GM18951 (cell line): ENCODE data around the gene RABGAP1L.
"Not testable (repeated sequence)": the region's sequence is repeated elsewhere in the genome, so short reads cannot be mapped to it uniquely, and the experiment has no call there.

Source experiments
- POLR2A ChIP-seq: IDR thresholded peaks from 4 replicates; pipeline ENCODE4 v1.6.1; 2011; ENCODE audit warnings: mild to moderate bottlenecking; ENCODE audit not compliant: insufficient read length, insufficient read depth; ENCODE audit errors: extremely low read depth
- in situ Hi-C: fragments of 300-500 bp; cut with MboI; formaldehyde crosslinking; loops from one replicate; pipeline ENCODE4 v1.12.0; 2022; ENCODE audit warnings: low sequenced_read_pairs, mixed read lengths, inconsistent platforms; ENCODE audit not compliant: unreplicated experiment

RABGAP1L gene

DNA sequence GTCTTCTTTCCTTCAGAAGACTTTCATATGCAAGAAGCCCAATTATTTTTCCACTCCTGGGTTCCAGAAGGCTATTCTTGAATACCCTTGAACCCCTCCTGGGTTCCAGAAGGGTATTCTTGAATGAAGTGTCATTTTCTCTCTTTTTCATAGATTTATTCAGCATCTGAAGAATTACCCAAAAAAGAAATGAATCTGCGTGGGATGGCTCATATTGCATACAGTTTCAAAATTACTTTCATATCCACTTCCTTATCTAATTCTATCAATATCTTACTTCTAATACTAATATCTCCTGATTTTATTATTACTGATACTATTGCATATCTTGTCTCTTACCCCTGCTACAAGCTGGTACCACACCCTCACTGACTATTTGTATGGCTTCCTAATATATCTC, 22.6 kb upstream of the RABGAP1L start:
- no peak for TF ChIP-seq POLR2A
- in situ Hi-C loops: no loop called here

DNA sequence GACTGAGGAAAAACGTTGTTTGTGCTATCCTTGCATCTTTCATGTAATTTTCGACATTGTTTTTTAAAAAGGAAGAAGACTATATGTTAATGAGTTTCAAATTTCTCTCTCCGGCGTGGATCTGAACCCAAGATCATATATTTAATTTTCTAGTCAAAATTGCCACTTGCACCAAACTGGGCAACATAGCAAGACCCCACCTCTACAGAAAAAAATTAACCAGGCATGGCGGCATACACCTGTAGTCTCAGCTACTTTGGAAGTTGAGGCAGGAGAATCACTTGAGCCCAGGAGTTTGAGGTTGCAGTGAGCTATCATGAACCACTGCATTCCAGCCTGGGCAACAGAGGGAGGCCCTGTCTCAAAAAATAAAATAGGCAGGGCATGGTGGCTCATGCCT, 16.5 kb upstream of the RABGAP1L start:
- TF ChIP-seq POLR2A: no peak
- in situ Hi-C loops: no loop called here

DNA sequence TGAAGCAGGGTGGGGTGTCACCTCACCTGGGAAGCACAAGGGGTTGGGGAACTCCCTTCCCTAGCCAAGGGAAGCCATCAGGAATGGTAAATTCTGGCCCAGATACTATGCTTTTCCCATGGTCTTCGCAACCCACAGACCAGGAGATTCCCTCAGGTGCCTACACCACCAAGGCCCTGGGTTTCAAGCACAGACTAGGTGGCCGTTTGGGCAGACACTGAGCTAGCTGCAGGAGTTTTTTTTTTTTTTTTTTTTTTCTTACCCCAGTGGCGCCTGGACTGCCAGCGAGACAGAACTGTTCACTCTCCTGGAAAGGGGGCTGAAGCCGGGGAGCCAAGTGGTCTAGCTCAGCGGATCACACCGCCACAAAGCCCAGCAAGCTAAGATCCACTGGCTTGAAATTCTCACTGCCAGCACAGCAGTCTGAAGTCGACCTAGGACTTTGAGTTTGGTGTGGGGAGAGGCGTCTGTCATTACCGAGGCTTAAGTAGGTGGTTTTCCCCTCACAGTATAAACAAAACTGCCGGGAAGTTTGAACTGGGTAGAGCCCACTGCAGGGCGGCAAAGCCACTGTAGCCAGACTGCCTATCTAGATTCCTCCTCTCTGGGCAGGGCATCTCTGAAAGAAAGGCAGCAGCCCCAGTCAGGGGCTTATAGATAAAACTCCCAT, 15.5 kb upstream of the RABGAP1L start:
- in situ Hi-C loops: not testable (repeated sequence)

DNA sequence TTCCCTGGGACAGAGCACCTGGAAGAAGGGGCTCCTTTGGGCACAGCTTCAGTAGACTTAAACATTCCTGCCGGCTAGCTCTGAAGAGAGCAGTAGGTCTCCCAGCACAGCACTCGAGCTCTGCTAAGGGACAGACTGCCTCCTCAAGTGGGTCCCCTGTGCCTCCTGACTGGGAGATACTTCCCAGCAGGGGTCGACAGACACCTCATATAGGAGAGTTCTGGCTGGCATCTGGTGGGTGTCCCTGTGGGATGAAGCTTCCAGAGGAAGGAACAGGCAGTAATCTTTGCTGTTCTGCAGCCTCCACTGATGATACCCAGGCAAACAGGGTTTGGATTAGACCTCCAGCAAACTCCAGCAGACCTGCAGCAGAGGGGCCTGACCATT, 14.9 kb upstream of the RABGAP1L start:
- in situ Hi-C loops: not testable (repeated sequence)

DNA sequence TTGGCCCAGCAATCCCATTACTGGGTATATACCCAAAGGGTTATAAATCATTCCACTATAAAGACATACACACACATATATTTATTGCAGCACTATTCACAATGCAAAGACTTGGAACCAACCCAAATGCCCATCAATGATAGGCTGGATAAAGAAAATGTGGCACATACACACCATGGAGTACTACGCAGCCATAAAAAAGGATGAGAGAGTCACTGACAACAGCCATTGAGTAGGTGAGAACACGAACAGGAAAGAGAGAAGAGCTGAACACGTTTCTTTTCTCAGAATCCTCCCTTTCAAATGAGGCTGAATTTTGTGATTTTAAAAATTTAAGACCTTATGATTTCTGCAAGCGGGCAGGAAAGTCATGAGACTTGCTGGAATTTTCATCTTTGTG, 10.1 kb upstream of the RABGAP1L start:
- no peak for TF ChIP-seq POLR2A

DNA sequence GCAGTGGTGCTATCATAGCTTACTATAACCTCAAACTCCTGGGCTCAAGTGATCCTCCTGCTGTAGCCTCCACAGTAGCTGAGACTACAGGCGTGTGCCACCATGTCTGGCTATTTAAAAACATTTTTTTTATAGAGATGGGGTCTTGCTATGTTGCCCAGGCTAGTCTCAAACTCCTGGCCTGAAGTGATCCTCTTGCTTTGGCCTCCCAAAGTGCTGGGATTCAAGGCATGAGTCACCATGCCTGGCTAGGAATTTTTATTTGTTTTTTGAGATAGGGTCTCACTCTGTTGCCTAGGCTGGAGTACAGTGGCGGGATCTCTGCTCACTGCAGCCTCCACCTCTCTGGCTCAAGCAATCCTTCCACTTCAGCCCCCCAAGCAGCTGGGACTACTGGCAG, 8.8 kb upstream of the RABGAP1L start:
- in situ Hi-C loops: no loop called here
- TF ChIP-seq POLR2A: no peak

More for the DNA sequence above, 10.1 kb upstream of the RABGAP1L start:
- in situ Hi-C loops: no loop called here

DNA sequence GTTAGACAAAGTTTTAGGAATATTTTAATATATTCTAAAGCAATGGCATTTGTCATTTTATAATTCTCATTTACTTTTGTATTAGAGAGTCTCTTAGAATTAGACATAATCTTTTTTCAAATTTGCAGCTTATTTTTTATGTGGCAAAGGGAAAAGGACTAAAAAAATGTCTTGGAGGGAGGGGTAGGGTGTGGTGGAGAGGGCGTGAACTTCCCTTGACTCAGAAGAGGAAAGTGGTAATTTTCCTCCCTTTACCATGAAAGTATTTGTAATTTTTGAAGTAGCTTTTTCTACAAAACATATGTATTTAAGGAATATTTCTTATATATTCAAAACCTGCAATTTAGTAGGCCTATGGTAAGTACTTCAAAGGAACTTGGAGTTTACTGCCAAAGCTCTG, 6.9 kb upstream of the RABGAP1L start:
- TF ChIP-seq POLR2A: no peak
- in situ Hi-C loops: no loop called here

DNA sequence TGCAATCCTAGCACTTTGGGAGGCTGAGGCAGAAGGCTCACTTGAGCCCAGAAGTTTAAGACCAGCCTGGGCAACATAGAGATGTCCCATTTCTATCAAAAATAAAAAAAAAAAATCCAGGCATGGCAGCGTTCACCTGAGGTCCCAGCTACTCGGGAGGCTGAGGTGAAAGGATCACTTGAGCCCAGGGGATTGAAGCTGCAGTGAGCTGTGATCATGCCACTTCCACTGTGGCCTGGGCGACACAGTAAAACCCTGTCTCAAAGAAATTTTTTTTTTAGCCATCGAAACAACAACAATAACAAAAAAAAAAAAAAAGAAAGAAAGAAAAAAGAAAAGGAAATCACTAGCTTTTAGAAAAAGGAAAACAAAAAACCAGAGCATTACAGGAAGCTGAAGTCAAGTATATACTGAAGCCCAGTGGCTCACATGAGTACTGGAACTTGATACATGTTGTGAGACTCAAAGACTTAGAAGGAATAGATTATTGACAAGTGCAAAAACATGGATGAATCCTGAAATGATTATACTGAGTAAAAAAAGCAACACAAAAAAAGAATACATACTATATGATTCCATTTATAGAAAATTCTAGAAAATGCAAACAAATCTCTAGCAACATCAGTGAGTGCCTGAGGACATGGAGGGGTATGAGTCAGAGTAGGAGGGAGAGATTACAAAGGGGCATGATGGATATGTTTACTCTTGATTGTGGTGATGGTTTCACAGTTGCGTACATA, 6.1 kb upstream of the RABGAP1L start:
- in situ Hi-C loops: no loop called here
- no peak for TF ChIP-seq POLR2A

DNA sequence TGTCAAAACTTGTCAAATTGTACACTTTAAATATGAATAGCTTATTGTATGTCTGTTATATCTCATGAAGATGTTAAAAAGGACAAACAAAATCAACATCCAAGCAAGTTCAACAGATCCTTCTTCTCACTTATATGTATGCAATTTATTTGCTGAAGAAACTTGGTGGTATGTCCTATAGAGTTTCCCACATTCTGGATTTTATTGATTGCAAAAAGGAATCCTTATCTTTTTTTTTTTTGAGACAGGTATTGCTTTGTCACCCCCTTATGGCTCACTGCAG, 5.6 kb upstream of the RABGAP1L start:
- in situ Hi-C loops: no loop called here
- no peak for TF ChIP-seq POLR2A

DNA sequence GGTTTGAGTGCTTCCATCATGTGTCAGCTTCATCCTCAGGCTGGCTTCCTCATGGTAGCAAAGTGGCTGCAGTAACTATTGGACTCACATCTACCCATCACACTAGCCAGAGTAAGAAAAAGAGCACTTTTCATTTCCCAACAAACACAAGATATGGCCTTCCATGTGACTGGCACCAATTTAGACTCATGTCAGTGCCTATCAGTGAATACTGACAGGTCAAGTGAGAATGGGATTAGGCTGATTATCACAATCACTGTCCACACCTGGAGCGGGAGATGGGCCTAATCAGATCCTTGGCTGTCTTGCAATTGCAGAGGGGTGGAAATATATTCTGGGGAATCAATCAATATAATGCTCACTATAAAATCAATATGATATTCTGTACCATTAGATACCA, 2.9 kb upstream of the RABGAP1L start:
- in situ Hi-C loops: no loop called here
- TF ChIP-seq POLR2A: no peak

DNA sequence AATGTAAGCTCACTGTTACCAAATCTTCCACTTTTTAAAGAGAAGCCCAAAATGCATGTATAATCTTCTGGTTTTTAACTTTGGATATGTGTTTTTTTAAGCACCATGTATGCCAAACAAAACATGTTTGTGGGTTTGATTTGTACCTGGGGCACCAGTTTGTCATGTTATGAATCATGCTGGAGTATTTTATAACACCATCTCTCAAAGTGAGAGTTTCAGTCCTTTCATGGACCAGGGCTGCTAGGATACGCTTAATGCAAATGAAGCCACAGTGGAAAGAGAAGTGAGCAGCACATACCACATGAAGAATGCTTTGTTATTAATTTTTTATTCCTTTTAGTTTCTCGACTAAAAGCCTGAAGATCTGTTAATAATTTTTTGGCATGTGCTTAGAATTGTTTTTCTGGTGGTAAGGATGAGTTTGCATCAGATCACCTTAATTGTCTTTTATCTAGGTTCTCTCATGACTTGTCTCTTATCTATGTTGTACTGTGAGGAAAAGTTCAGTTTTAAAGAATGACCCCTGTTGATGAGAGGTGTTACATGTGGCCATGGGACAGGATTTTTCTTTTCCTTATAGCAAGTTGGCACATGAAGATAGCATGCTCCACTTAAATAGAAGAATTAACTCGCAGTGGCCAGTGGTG, 2.0 kb upstream of the RABGAP1L start:
- in situ Hi-C loops: no loop called here
- TF ChIP-seq POLR2A: no peak

DNA sequence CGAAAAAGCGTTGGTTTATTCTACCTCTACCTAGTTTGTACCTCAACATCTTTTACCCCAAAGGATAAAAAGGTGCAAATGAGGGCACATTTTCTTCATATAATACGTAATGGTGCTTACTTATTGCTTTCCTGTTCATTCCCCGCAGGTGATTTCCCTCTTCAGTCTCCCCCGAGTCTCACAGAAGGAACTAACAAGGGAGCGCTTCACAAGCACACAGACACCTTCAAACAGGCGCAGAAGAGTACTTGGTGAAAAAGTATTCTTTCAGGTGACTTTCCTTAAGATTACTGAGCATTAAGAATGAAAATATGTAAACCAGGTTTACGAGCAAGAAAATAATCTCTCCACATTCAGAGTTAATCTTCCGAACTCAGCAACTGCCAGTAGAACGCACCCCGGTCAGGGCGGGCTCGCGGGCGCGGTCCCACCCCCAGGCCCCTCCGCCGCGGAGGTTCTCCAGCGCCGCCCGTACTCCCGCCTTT, 511 bp upstream of the RABGAP1L start:
- in situ Hi-C loops: no loop called here
- TF ChIP-seq POLR2A: no peak

DNA sequence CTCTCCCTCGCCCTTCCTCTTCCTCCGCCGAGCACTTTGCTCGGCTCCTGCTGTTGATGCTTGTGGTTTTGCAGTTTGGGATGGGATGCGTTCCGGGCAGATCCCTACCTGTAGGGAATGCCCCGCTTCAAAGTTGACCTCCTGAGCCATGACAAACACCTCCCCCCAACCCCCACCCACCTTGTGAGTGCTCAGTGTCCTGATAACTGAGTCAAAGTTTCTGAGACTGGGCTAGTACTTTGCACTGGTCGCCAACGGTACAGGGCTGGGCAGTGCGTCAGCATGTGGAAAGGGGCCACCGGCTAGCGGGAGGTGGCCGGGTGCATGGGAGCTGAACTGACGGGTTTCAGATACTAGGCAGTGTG, 771 bp downstream of the RABGAP1L start:
- in situ Hi-C loops: no loop called here

DNA sequence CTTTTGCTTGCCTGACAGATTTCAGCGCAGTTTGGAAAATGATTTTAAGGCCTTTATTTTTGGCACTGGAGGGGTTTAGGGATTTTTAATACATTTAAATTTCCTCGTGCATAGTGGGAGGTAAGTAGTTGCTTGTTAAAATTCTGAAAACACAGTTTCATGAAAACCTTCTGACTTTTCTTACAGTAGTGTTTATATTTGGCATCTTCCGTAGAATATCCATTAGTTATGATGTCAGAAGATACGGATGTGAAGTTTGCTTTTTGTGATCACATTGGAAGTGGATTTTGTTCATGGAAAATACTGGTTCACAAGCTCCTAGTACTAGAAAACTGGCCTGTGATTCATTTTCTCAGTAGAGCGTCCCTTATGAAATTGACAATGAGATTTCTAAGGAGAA, 1.3 kb downstream of the RABGAP1L start:
- in situ Hi-C loops: no loop called here
- TF ChIP-seq POLR2A: no peak

More for the DNA sequence above, 771 bp downstream of the RABGAP1L start:
- TF ChIP-seq POLR2A: no peak
